ENCODE results near the gene WFDC2.

The WFDC2 gene

DNA sequence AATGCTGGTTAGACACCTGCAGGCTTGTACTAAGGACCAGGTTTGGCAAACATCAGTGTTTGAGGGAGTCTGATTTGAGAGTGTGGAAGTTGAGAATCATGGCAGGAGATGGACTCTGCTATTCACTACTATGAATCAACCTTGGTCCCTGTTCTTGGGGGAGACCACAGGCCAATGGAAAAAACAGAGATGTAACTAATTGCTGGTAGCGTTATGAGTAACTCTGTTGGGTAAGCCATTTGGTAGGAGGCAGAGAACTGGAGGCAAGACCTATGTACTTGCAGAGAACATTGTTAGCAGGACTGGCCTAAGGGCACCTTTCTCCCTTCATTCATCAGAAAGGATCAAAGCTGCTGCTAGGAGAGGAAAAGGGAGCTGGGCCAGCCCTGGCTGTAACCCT, 8.3 kb upstream of the WFDC2 start:
- DNase-seq (ENCODE audit: low spot score): no peak
- TF ChIP-seq, protein P1, sequence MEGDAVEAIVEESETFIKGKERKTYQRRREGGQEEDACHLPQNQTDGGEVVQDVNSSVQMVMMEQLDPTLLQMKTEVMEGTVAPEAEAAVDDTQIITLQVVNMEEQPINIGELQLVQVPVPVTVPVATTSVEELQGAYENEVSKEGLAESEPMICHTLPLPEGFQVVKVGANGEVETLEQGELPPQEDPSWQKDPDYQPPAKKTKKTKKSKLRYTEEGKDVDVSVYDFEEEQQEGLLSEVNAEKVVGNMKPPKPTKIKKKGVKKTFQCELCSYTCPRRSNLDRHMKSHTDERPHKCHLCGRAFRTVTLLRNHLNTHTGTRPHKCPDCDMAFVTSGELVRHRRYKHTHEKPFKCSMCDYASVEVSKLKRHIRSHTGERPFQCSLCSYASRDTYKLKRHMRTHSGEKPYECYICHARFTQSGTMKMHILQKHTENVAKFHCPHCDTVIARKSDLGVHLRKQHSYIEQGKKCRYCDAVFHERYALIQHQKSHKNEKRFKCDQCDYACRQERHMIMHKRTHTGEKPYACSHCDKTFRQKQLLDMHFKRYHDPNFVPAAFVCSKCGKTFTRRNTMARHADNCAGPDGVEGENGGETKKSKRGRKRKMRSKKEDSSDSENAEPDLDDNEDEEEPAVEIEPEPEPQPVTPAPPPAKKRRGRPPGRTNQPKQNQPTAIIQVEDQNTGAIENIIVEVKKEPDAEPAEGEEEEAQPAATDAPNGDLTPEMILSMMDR (IDR thresholded peaks at IDR 0.05; ENCODE audit: borderline replicate concordance, control extremely low read depth, extremely low read depth, insufficient read depth, missing control alignments): no peak
- in situ Hi-C loops (cut with MboI; ENCODE audit: low sequenced_read_pairs, unreplicated experiment): loop anchor here (25.0 kb wide), 1 partner anchor 301 kb away; no protein-coding TSS in a partner anchor

DNA sequence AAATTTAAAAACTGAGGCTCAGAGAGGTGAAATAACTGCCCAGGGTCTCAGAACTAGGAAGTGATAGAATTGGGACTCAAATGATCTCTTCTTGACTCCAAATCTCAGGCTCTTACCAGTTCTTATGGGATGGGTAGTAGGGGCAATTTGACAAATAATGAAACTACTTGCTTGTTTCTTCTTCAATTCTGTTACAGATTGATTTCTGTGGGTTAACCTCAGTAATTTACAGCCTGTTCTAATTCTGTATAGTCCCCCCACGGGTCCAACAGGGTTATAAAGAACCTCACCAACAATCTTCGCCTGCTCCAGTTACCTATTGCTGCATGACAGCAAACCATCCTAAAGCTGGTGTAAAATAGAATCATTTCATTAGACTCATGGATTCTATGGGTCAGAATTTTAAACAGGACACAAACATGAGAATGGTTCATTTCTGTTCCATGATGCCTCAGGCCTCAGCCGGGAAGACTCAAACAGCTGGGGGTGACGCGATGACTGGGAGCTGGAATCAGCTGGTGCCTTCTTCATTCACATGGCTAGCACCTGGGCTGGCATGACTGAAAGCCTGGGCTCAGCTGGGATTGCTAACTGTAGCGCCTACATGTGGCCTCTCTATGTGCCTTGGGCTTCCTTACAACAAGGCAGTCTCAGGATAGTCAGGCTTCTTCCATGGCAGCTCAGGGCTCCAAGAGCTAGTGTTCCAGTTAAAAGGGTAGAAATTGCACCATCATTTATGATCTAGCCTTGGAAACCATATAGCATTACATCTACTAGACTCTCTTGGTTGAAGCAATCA, 6.6 kb upstream of the WFDC2 start:
- in situ Hi-C loops (cut with MboI; ENCODE audit: low sequenced_read_pairs, unreplicated experiment): loop anchor here (25.0 kb wide), 1 partner anchor 299 kb away; no protein-coding TSS in a partner anchor
- TF ChIP-seq, protein P1 (IDR thresholded peaks at IDR 0.05; ENCODE audit: borderline replicate concordance, control extremely low read depth, extremely low read depth, insufficient read depth, missing control alignments): no peak
- no peak for DNase-seq (ENCODE audit: low spot score)

DNA sequence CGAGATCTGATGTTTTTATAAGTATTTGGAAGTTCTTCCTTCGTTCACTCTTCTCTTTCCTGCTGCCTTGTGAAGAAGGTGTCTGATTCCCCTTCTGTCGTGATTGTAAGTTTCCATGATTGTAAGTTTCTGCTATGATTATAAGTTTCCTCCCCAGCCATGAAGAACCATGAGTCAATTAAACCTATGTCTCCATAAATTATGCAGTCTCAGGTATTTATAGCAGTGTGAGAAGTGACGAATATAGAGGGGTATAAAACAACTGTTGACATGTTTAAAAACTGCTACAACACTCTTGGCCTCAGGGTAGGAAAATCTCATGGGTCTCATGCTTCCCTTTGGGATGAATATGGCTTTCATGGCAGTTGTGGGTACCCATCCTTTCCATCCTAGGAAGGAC, 5.8 kb upstream of the WFDC2 start:
- no peak for DNase-seq (ENCODE audit: low spot score)
- in situ Hi-C loops (cut with MboI; ENCODE audit: low sequenced_read_pairs, unreplicated experiment): loop anchor here (25.0 kb wide), 1 partner anchor 299 kb away; no protein-coding TSS in a partner anchor
- TF ChIP-seq, protein P1 (IDR thresholded peaks at IDR 0.05; ENCODE audit: borderline replicate concordance, control extremely low read depth, extremely low read depth, insufficient read depth, missing control alignments): no peak

DNA sequence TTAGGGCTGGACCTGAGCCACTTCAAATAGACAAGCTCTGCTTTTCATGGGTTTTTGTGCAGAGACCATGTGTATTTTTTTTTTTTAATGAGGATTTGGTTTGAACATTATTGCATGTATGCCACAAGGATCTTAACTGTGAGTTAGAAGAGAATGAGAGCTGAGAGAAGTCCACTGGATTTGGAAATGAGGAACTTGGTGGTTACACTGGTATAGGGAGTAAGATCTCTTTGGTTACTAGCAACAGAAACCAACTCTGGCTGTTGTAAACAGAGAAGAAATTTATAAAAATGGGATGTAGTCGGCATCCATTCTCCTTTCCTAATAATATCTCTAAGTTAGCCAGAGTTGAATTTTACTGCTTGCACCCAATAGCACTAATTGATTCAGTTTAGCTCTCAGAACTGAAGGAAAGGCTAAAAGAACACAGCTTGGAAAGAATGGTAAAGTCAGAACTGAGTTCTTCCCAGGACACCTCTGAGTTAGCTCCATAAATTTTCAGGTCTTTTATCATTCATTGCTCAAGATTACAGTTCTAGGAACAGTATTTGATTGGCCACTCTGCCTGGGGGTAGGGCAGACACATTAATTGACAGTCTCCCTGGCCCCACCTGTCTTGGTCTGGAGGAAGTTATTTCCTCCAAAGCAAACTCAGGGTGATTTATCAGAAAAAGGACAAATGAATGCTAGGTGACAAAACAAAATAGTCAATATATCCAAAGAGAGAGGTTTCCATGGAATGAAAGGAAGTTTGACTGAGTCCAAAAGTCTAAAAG, 3.9 kb upstream of the WFDC2 start:
- in situ Hi-C loops (cut with MboI; ENCODE audit: low sequenced_read_pairs, unreplicated experiment): loop anchor here (25.0 kb wide), 1 partner anchor 297 kb away; no protein-coding TSS in a partner anchor
- DNase-seq (ENCODE audit: low spot score): no peak
- TF ChIP-seq, protein P1 (IDR thresholded peaks at IDR 0.05; ENCODE audit: borderline replicate concordance, control extremely low read depth, extremely low read depth, insufficient read depth, missing control alignments): no peak

DNA sequence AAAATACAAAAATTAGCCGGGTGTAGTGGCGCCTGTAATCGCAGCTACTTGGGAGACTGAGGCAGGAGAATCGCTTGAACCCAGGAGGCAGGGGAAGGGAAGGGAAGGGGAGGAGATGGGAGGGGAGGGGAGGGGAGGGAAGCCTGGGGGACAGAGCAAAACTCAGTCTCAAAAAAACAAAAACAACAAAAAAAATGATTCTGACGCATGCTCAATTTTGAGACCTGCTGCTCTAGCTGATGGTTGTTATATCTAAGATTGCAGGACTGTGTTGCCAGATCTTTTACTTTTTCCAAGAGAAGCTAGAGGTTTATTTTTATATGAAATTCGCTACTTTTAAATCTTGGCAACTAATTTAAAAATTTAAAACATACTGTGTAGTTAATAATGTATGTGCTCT, 2.4 kb upstream of the WFDC2 start:
- DNase-seq (ENCODE audit: low spot score): no peak
- in situ Hi-C loops (cut with MboI; ENCODE audit: low sequenced_read_pairs, unreplicated experiment): loop anchor here (25.0 kb wide), 1 partner anchor 295 kb away; no protein-coding TSS in a partner anchor
- TF ChIP-seq, protein P1 (IDR thresholded peaks at IDR 0.05; ENCODE audit: borderline replicate concordance, control extremely low read depth, extremely low read depth, insufficient read depth, missing control alignments): no peak

DNA sequence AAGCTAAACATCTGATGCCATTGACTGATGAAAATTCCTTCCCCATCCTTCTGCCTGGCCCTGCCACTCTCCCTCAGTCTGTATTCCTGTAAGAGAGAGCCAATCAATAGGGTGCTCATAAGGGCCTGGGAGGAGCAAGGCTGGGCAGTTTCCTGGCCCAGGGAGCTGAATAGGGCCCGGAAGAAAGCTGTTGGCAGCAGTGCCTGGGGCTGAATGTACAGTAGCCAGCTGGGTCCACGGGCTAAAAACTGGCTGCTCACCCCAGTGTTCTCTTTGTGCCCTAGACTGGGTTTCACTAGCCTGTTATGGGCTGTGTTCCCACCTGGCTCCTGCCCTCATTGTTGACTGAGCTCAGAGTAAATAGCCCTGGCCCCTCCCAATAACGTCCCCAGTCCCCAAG, 1.7 kb upstream of the WFDC2 start:
- TF ChIP-seq, protein P1 (IDR thresholded peaks at IDR 0.05; ENCODE audit: borderline replicate concordance, control extremely low read depth, extremely low read depth, insufficient read depth, missing control alignments): no peak
- in situ Hi-C loops (cut with MboI; ENCODE audit: low sequenced_read_pairs, unreplicated experiment): loop anchor here (25.0 kb wide), 1 partner anchor 294 kb away; no protein-coding TSS in a partner anchor
- DNase-seq (ENCODE audit: low spot score): no peak
